Measurements from ENCODE around the gene ARHGAP6. TPM values are rescaled to one million over a fixed set of nuclear protein-coding genes. Genes with fewer than 3 reads are reported as not detected.

Gene ARHGAP6
- total RNA-seq, 3 donors from 2014 or later, result 10.1 to 32.6 (median 14.7) TPM

DNA sequence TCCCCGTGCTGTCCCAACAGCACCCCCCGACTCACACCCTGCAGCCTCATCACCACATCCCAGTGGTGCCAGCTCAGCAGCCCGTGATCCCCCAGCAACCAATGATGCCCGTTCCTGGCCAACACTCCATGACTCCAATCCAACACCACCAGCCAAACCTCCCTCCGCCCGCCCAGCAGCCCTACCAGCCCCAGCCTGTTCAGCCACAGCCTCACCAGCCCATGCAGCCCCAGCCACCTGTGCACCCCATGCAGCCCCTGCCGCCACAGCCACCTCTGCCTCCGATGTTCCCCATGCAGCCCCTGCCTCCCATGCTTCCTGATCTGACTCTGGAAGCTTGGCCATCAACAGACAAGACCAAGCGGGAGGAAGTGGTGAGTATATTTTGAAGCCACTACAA lies 367.1 kb downstream of the ARHGAP6 start:
- H3K9me3 ChIP-seq, result no peaks in the 10 kb centered on the region
- peaks cover 0 to 24% of the 10 kb centered on the region in 2 donors for H3K27me3 ChIP-seq
- DNase-seq (ENCODE audit: low spot score in 2 of 2), result no peak
- TF ChIP-seq, protein P1, sequence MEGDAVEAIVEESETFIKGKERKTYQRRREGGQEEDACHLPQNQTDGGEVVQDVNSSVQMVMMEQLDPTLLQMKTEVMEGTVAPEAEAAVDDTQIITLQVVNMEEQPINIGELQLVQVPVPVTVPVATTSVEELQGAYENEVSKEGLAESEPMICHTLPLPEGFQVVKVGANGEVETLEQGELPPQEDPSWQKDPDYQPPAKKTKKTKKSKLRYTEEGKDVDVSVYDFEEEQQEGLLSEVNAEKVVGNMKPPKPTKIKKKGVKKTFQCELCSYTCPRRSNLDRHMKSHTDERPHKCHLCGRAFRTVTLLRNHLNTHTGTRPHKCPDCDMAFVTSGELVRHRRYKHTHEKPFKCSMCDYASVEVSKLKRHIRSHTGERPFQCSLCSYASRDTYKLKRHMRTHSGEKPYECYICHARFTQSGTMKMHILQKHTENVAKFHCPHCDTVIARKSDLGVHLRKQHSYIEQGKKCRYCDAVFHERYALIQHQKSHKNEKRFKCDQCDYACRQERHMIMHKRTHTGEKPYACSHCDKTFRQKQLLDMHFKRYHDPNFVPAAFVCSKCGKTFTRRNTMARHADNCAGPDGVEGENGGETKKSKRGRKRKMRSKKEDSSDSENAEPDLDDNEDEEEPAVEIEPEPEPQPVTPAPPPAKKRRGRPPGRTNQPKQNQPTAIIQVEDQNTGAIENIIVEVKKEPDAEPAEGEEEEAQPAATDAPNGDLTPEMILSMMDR (IDR thresholded peaks at IDR 0.05), result no peak
- TF ChIP-seq POLR2A (IDR thresholded peaks at IDR 0.05), result no peak
- TF ChIP-seq POLR2AphosphoS5 (IDR thresholded peaks at IDR 0.05), result no peak
- H3K27ac ChIP-seq, result no peak overlapping the region
- no peaks in the 10 kb centered on the region for H3K36me3 ChIP-seq
- no peak overlapping the region for H3K4me3 ChIP-seq
- no peaks in the 10 kb centered on the region for H3K4me1 ChIP-seq
- intact Hi-C loops (cut with DNase I; ENCODE audit: low total_unique reads), result no loop called here

DNA sequence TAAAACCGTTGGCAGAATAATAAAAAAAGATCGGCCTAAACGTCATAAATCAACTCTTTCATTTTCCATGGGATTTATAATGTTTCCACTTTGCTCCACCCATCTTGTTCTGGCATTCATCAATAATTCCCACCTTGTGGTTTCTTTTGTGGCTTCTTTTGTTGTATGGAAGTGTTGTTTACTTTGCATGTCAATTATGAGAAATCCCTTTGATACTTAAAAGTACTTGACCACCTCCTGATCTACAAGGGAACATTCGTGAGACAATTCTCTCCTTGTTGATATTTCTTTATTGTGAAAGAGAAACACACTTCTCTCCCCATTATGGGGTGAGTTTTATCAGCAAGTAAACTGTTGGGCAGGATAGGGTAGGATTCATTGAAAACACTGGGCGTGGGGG lies 369.7 kb downstream of the ARHGAP6 start:
- H3K4me3 ChIP-seq, result no peak overlapping the region
- no peak overlapping the region for H3K27ac ChIP-seq
- H3K4me1 ChIP-seq, result no peaks in the 10 kb centered on the region
- peaks cover 0 to 30% of the 10 kb centered on the region in 2 donors for H3K27me3 ChIP-seq
- DNase-seq (ENCODE audit: low spot score in 2 of 2), result no peak
- intact Hi-C loops (cut with DNase I; ENCODE audit: low total_unique reads), result no loop called here
- H3K36me3 ChIP-seq, result no peaks in the 10 kb centered on the region
- no peaks in the 10 kb centered on the region for H3K9me3 ChIP-seq
- TF ChIP-seq POLR2AphosphoS5 (IDR thresholded peaks at IDR 0.05), result no peak
- TF ChIP-seq, protein P1 (IDR thresholded peaks at IDR 0.05), result no peak
- no peak for TF ChIP-seq POLR2A (IDR thresholded peaks at IDR 0.05)

DNA sequence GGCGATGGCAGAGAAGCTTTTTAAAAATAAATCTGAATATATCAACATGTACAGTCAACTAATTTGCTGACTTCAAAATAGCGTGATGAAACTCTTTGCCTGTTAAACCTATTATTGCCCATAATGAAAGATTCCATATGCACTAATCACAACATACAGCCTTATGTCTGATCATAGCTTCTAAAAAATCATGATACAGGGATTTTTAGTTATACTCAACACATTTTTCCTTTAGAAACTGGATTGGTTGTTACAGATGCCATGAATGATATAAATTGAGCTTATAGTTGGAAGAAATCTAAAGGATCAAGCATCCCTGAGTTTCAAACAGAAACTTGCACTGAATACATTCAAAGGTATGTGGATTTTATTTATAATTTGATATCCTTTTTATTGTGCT lies 372.6 kb downstream of the ARHGAP6 start, which contains the start of gene AMELX:
Gene AMELX, plus strand, starts transcription at position 301 of the 400 bp plus-strand sequence. CDS start 1,376 bp downstream, outside the sequence.
- no peak within 1 kb of the TSS for H3K4me3 ChIP-seq
- no peaks in the 10 kb centered on the region for H3K9me3 ChIP-seq
- H3K27ac ChIP-seq, result no peak within 1 kb of the TSS
- TF ChIP-seq, protein P1 (IDR thresholded peaks at IDR 0.05), result no peak
- TF ChIP-seq POLR2AphosphoS5 (IDR thresholded peaks at IDR 0.05) (no peak), POLR2A (IDR thresholded peaks at IDR 0.05) (no peak)
- no peaks in the 10 kb centered on the region for H3K4me1 ChIP-seq
- DNase-seq (ENCODE audit: low spot score in 2 of 2), result no peak
- H3K27me3 ChIP-seq, result peaks cover 0 to 29% of the 10 kb centered on the region in 2 donors
- intact Hi-C loops (cut with DNase I; ENCODE audit: low total_unique reads), result no loop called here
- H3K36me3 ChIP-seq, result no peaks in the 10 kb centered on the region

DNA sequence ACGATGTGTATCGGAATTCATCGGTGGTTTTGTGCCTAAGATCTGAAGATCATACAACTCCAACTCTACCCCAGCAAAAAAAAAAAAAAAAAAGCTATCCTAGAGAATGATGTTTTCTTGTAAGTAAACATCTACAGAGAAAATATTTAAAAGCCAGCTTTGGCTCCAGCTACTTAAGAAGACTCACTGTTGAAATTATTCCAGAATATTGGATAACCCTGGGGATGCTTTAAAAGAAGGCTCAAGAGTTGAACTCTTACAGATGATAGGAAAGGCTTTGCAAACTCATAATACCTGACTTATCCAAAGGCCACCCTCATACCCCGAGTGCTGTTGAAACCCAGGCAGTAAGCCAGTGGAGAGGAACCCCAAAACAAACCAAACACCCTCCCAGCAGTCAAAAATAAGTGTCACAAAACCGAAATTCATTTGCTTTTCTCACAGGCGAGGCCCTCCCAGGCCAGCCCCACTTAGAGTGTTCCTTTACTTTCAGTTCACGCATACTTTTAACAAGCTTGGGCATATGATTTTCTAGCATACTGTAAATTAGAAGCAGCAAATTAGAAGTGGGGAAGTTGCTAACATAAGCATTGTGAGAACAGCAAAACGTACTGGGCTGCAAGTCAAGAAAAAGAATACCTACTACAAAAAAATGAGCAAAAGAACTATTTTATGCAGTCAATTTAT lies 375.2 kb downstream of the ARHGAP6 start:
- no peaks in the 10 kb centered on the region for H3K36me3 ChIP-seq
- H3K4me3 ChIP-seq, result no peak overlapping the region
- DNase-seq (ENCODE audit: low spot score in 2 of 2), result no peak
- TF ChIP-seq POLR2AphosphoS5 (IDR thresholded peaks at IDR 0.05), result no peak
- TF ChIP-seq POLR2A (IDR thresholded peaks at IDR 0.05), result no peak
- TF ChIP-seq, protein P1 (IDR thresholded peaks at IDR 0.05), result no peak
- intact Hi-C loops (cut with DNase I; ENCODE audit: low total_unique reads), result no loop called here
- no peaks in the 10 kb centered on the region for H3K9me3 ChIP-seq
- H3K27me3 ChIP-seq, result peaks cover 0 to 31% of the 10 kb centered on the region in 2 donors
- H3K4me1 ChIP-seq, result no peaks in the 10 kb centered on the region
- H3K27ac ChIP-seq, result no peak overlapping the region

DNA sequence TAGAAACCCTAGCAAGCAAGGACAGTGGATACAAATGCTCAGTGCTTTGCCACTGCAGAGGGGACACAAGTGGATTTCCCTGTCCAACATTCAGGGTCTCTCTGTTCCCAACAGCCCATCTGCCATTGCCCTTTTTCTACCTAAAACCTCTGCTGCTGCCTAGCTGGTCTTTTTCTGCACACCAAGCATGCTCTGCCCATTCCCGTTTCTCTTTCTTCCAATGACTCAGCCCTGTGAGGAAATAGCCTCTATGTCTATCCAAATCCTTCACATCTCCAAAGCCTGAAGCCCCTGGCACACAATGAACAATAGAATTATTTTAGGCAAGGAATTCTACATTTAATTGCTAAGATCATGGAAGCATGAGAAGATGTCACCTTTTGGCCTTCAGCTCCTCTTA lies 378.2 kb downstream of the ARHGAP6 start:
- no peaks in the 10 kb centered on the region for H3K36me3 ChIP-seq
- no peaks in the 10 kb centered on the region for H3K9me3 ChIP-seq
- TF ChIP-seq POLR2AphosphoS5 (IDR thresholded peaks at IDR 0.05) (no peak), POLR2A (IDR thresholded peaks at IDR 0.05) (no peak)
- TF ChIP-seq, protein P1 (IDR thresholded peaks at IDR 0.05), result no peak
- intact Hi-C loops (cut with DNase I; ENCODE audit: low total_unique reads), result no loop called here
- H3K27me3 ChIP-seq, result peaks cover 0 to 19% of the 10 kb centered on the region in 2 donors
- no peak for DNase-seq (ENCODE audit: low spot score in 2 of 2)
- H3K27ac ChIP-seq, result no peak overlapping the region
- H3K4me3 ChIP-seq, result no peak overlapping the region
- H3K4me1 ChIP-seq, result no peaks in the 10 kb centered on the region
